Measurements from ENCODE around the gene ZGPAT. TPM values are rescaled to one million over a fixed set of nuclear protein-coding genes. Genes with fewer than 3 reads are reported as not detected.
A peak's percentile ranks its signal among the peaks of the same experiment; 100 is the strongest.

ZGPAT gene
- total and polyA plus RNA-seq, 2 of the 13 experiments (the other 11 are each of a cell fraction or from before 2014, with no cell fraction given): 23.0 to 41.9 TPM

- TF ChIP-seq ZBTB33 (CRISPR knock-in tag; IDR thresholded peaks at IDR 0.05) (peak; percentile 17), PTBP1 (IDR thresholded peaks at IDR 0.05; ENCODE audit: low read depth, low read length, poor library complexity, severe bottlenecking) (peak; percentile 83), ZBTB44 (CRISPR knock-in tag; IDR thresholded peaks at IDR 0.05) (no peak), ZNF775 (CRISPR knock-in tag; IDR thresholded peaks at IDR 0.05; ENCODE audit: borderline replicate concordance) (no peak), ASH2L (IDR thresholded peaks at IDR 0.05; ENCODE audit: insufficient read length, low read depth, low read length) (no peak), ARID3A (IDR thresholded peaks at IDR 0.05; ENCODE audit: low read depth, low read length) (no peak), ATAD3A (CRISPR knock-in tag; IDR thresholded peaks at IDR 0.05) (no peak), ZNF34 (CRISPR knock-in tag; IDR thresholded peaks at IDR 0.05; ENCODE audit: borderline replicate concordance) (no peak), KDM5B (CRISPR knock-in tag; IDR thresholded peaks at IDR 0.05; ENCODE audit: borderline replicate concordance) (peak; percentile 32; the same call in 1 of the 2 replicates), ZNF598 (CRISPR knock-in tag; IDR thresholded peaks at IDR 0.05; ENCODE audit: borderline replicate concordance) (peak; percentile 71; the same call in 1 of the 2 replicates), CTCF (CRISPR knock-in tag; IDR thresholded peaks at IDR 0.05) (peak; percentile 35), EP300 (IDR thresholded peaks at IDR 0.05; ENCODE audit: low read depth in 2 of 2, low read length in 2 of 2) (no peak), EP300 (CRISPR knock-in tag; IDR thresholded peaks at IDR 0.05; ENCODE audit: borderline replicate concordance) (no peak), FOSL1 (CRISPR knock-in tag; IDR thresholded peaks at IDR 0.05; ENCODE audit: borderline replicate concordance) (no peak), ZBTB43 (CRISPR knock-in tag; conservative IDR thresholded peaks at IDR 0.05) (0 out of 2 replicates have a peak, but pooled peaks have one; percentile 21), MED1 (CRISPR knock-in tag; IDR thresholded peaks at IDR 0.05) (peak; percentile 6; the same call in 1 of the 2 replicates), JARID2 (CRISPR knock-in tag; IDR thresholded peaks at IDR 0.05; ENCODE audit: insufficient replicate concordance) (no peak)
Observed at GRCh38 chr20:63736893-63737694, 29.3 kb downstream of the ZGPAT start (continued).
